ENCODE measurements around the gene PSMA7.

The PSMA7 gene

GRCh38 chr20:62134735-62135231 is 8.4 kb downstream of the PSMA7 start:
- no peak for DNase-seq

GRCh38 chr20:62133864-62134263 is 9.3 kb downstream of the PSMA7 start:
- DNase-seq = no peak

GRCh38 chr20:62133051-62133845 is 9.9 kb downstream of the PSMA7 start:
- DNase-seq = no peak

GRCh38 chr20:62132421-62132820 is 10.8 kb downstream of the PSMA7 start:
- no peak for DNase-seq

GRCh38 chr20:62131560-62132320 is 11.5 kb downstream of the PSMA7 start:
- DNase-seq = no peak

- DNase-seq = no peak
These were observed 13.3 kb downstream of the PSMA7 start for GRCh38 chr20:62129731-62130531.

GRCh38 chr20:62128502-62128901 is 14.7 kb downstream of the PSMA7 start:
- no peak for DNase-seq

GRCh38 chr20:62127799-62128198 is 15.4 kb downstream of the PSMA7 start:
- DNase-seq = no peak

- DNase-seq = no peak
These were observed 17.1 kb downstream of the PSMA7 start for GRCh38 chr20:62126141-62126540.

GRCh38 chr20:62123450-62124118 is 19.6 kb downstream of the PSMA7 start:
- no peak for DNase-seq

GRCh38 chr20:62122654-62123449 is 20.3 kb downstream of the PSMA7 start:
- DNase-seq = peak; percentile 68

GRCh38 chr20:62121776-62122653 is 21.2 kb downstream of the PSMA7 start, which contains the start of gene LSM14B:
TSS of gene LSM14B (plus strand) at chr20:62122475. CDS start at chr20:62122667, 192 bp downstream.
- DNase-seq = peak; percentile 96

- DNase-seq = no peak
These were observed 22.0 kb downstream of the PSMA7 start for GRCh38 chr20:62120990-62121775.

- no peak for DNase-seq
These were observed 22.8 kb downstream of the PSMA7 start for GRCh38 chr20:62120365-62120762.

GRCh38 chr20:62119591-62120364 is 23.4 kb downstream of the PSMA7 start:
- DNase-seq = no peak

GRCh38 chr20:62119115-62119514 is 24.1 kb downstream of the PSMA7 start:
- no peak for DNase-seq

GRCh38 chr20:62118113-62119043 is 24.8 kb downstream of the PSMA7 start:
- no peak for DNase-seq

- DNase-seq = no peak
These were observed 25.5 kb downstream of the PSMA7 start for GRCh38 chr20:62117658-62118057.

Data from NCI-H1105 treated with DMSO at 0.1 percent for 48 hours (cell line).